ENCODE measurements around the gene FRK. TPM values are rescaled to one million over a fixed set of nuclear protein-coding genes. Genes with fewer than 3 reads are reported as not detected.

FRK gene
- polyA plus RNA-seq, 3 donors = not detected

DNA sequence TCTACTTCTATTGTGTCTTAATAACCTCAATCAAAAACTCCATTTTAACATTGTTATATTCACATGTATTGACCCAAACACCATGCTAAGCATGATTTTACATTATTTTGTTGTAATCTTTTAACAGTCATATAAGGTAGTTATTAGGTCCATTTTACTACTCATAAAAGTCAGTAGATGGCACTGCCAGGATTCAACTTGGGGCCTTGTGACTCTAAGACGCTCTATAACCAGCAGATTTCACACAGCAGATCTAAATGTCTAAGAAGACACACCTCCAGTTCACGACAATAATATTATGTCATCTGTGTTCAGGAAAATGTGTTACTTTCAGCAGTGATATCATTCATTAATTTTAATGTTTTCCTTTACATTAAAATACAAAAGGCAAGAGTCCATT, 88.0 kb downstream of the FRK start:
- Histone ChIP-seq H4K20me1 (ENCODE audit: insufficient read depth, low read length) (no peaks in the 10 kb centered on the region), H3K27ac (ENCODE audit: low read depth in 1 of 2, low read length in 2 of 2) (no peak overlapping the region), H2AFZ (ENCODE audit: insufficient read depth, low read depth, low read length, poor library complexity, severe bottlenecking) (no peak overlapping the region), H3K4me2 (replicated peaks; ENCODE audit: extremely low read depth, low read length, poor library complexity, severe bottlenecking) (no peak overlapping the region), H3K4me3 (replicated peaks in 1 of 3; ENCODE audit: low read depth in 2 of 3, low read length in 3 of 3) (no peak overlapping the region), H3K36me3 (replicated peaks in 1 of 2; ENCODE audit: control insufficient read depth in 1 of 2, insufficient read depth in 2 of 2, low read length in 2 of 2) (no peaks in the 10 kb centered on the region), H3K9me3 (replicated peaks in 1 of 2; ENCODE audit: control insufficient read depth in 1 of 2, insufficient read depth in 1 of 2, low read length in 2 of 2) (no peaks in the 10 kb centered on the region), H3K79me2 (ENCODE audit: insufficient read depth, low read length) (no peaks in the 10 kb centered on the region), H3K9ac (ENCODE audit: insufficient read depth, low read length, poor library complexity, severe bottlenecking) (no peak overlapping the region), H3K4me1 (ENCODE audit: control insufficient read depth in 1 of 2, insufficient read depth in 2 of 2, low read length in 2 of 2) (no peaks in the 10 kb centered on the region), H3K27me3 (ENCODE audit: control insufficient read depth in 2 of 2, insufficient read depth in 2 of 2, low read length in 2 of 2) (no peaks in the 10 kb centered on the region)
- no peak for DNase-seq
- WGBS (ENCODE audit: insufficient coverage) = no CpG with 5 or more reads among the region's 2 CpGs
- no peaks in the 10 kb centered on the region for H3K4me1 Mint-ChIP-seq
- intact Hi-C loops (cut with micrococcal nuclease) = no loop called here
- no peak overlapping the region for H3K27ac Mint-ChIP-seq
- H3K27me3 Mint-ChIP-seq (ENCODE audit: low read depth in 3 of 3) = peaks cover 0 to 2% (median 0%) of the 10 kb centered on the region in 3 donors
- TF ChIP-seq, protein P1, sequence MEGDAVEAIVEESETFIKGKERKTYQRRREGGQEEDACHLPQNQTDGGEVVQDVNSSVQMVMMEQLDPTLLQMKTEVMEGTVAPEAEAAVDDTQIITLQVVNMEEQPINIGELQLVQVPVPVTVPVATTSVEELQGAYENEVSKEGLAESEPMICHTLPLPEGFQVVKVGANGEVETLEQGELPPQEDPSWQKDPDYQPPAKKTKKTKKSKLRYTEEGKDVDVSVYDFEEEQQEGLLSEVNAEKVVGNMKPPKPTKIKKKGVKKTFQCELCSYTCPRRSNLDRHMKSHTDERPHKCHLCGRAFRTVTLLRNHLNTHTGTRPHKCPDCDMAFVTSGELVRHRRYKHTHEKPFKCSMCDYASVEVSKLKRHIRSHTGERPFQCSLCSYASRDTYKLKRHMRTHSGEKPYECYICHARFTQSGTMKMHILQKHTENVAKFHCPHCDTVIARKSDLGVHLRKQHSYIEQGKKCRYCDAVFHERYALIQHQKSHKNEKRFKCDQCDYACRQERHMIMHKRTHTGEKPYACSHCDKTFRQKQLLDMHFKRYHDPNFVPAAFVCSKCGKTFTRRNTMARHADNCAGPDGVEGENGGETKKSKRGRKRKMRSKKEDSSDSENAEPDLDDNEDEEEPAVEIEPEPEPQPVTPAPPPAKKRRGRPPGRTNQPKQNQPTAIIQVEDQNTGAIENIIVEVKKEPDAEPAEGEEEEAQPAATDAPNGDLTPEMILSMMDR (IDR thresholded peaks at IDR 0.05) = no peak
- H3K4me3 Mint-ChIP-seq = no peak overlapping the region
- H3K36me3 Mint-ChIP-seq = no peaks in the 10 kb centered on the region
- H3K9me3 Mint-ChIP-seq = peaks cover 0 to 2% (median 0%) of the 10 kb centered on the region in 7 donors

DNA sequence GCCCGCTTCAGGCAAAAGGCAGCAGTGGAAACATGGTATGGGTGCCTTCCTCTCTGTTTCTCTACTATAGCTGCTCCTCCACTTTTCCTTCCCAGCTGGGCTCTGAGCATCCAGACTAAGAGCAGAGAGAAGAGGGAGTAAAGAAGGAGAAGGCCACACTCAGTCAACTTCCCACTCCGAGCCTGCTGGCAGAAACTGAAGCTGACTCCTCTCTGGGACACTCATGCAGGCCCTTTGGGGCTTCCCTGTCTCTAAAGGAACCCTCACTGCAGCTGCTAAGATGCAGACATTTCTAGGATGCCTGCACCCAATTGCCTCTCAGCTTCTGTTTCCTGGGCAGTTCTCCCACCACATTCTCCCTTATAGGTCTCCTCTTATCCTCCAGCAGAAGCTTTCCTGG, 88.9 kb downstream of the FRK start:
- Histone ChIP-seq H3K9me3 (replicated peaks in 1 of 2; ENCODE audit: control insufficient read depth in 1 of 2, insufficient read depth in 1 of 2, low read length in 2 of 2) (no peaks in the 10 kb centered on the region), H3K27me3 (ENCODE audit: control insufficient read depth in 2 of 2, insufficient read depth in 2 of 2, low read length in 2 of 2) (no peaks in the 10 kb centered on the region), H4K20me1 (ENCODE audit: insufficient read depth, low read length) (no peaks in the 10 kb centered on the region), H3K4me2 (replicated peaks; ENCODE audit: extremely low read depth, low read length, poor library complexity, severe bottlenecking) (no peak overlapping the region), H3K36me3 (replicated peaks in 1 of 2; ENCODE audit: control insufficient read depth in 1 of 2, insufficient read depth in 2 of 2, low read length in 2 of 2) (no peaks in the 10 kb centered on the region), H3K79me2 (ENCODE audit: insufficient read depth, low read length) (no peaks in the 10 kb centered on the region), H3K4me1 (ENCODE audit: control insufficient read depth in 1 of 2, insufficient read depth in 2 of 2, low read length in 2 of 2) (no peaks in the 10 kb centered on the region), H2AFZ (ENCODE audit: insufficient read depth, low read depth, low read length, poor library complexity, severe bottlenecking) (no peak overlapping the region), H3K9ac (ENCODE audit: insufficient read depth, low read length, poor library complexity, severe bottlenecking) (no peak overlapping the region), H3K27ac (ENCODE audit: low read depth in 1 of 2, low read length in 2 of 2) (no peak overlapping the region), H3K4me3 (replicated peaks in 1 of 3; ENCODE audit: low read depth in 2 of 3, low read length in 3 of 3) (no peak overlapping the region)
- Mint-ChIP-seq H3K36me3 (no peaks in the 10 kb centered on the region), H3K27me3 (ENCODE audit: low read depth in 3 of 3) (peaks cover 0 to 2% (median 0%) of the 10 kb centered on the region in 3 donors), H3K9me3 (peaks cover 0 to 2% (median 0%) of the 10 kb centered on the region in 7 donors), H3K4me1 (no peaks in the 10 kb centered on the region), H3K4me3 (no peak overlapping the region), H3K27ac (no peak overlapping the region)
- WGBS (ENCODE audit: insufficient coverage) = 100% methylated on average over 1 of the region's 2 CpGs
- TF ChIP-seq, protein P1 (IDR thresholded peaks at IDR 0.05) = no peak
- intact Hi-C loops (cut with micrococcal nuclease) = no loop called here
- no peak for DNase-seq
